Measurements from ENCODE around the gene MYO1F. TPM values are rescaled to one million over a fixed set of nuclear protein-coding genes. Genes with fewer than 3 reads are reported as not detected.

The MYO1F gene
- total and polyA plus RNA-seq, 10 of the 15 experiments (the other 5 are each of a cell fraction or from before 2014, with no cell fraction given) = 3.5 to 49.4 (median 31.3) TPM

DNA sequence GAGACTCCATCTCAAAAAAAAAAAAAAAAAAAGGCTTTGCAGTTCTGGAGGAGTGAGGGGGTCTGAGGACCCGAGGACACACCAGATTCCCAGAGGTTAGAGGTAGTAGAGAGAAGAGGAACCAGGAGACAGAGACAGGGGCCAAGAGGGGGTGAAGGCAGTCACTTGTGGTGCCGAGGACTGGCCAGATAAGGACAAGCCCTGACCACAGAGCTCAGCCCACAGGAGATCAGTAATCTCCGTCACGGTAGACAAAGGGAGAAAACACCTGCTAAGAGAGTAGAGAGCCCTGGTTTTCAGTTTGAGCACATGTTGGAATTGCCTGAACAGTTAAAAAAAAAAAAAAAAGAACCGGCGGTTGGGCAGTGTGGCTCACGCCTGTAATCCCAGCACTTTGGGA is 73.1 kb downstream of the MYO1F start:
- BruUV-seq (replicated peaks) = no TSS peak
- no peaks in the 10 kb centered on the region for H4K20me1 ChIP-seq (ENCODE audit: control insufficient read depth, insufficient read depth)
- DNase-seq (ENCODE audit: low read depth, low spot score) (no peak), ATAC-seq (peak; percentile 43), FAIRE-seq (peak; percentile 38)
- no peak overlapping the region for H3K27ac ChIP-seq (ENCODE audit: control insufficient read depth, insufficient read depth)
- peaks cover 4% of the 10 kb centered on the region; the same call in 1 of the 2 replicates for H3K4me1 ChIP-seq (ENCODE audit: control insufficient read depth, insufficient read depth, low read length)
- H2AFZ ChIP-seq (ENCODE audit: control insufficient read depth, low read depth, low read length) = no peak overlapping the region
- ChIA-PET POLR2A (interaction anchor here (0.7 kb wide), 1 partner anchor 60 kb away, joined by 3 read pairs; no protein-coding TSS in a partner anchor), CTCF (interaction anchor here (0.6 to 3.7 kb wide), 5 partner anchors 57 to 640 kb away, joined by 3 to 29 read pairs (median 5); partner anchors contain the start of gene MARCHF2), RAD21 (ENCODE audit: unreplicated experiment) (interaction anchor here (0.7 to 2.5 kb wide), 4 partner anchors 52 to 95 kb away, joined by 3 to 16 read pairs (median 4); partner anchors contain the start of gene MARCHF2), SMC1A (ENCODE audit: uncharacterized antibody, unreplicated experiment) (interaction anchor here (1.1 to 1.2 kb wide), 2 partner anchors 74 to 75 kb away, joined by 3 read pairs; no protein-coding TSS in a partner anchor)
- intact Hi-C loops (cut with micrococcal nuclease; ENCODE audit: unreplicated experiment) (no loop called here), in situ Hi-C loops (cut with MboI) (no loop called here)
- no peak overlapping the region for H3K9ac ChIP-seq (ENCODE audit: control insufficient read depth, insufficient read depth, low read length)
- no peaks in the 10 kb centered on the region for H3K9me3 ChIP-seq (replicated peaks; ENCODE audit: control insufficient read depth, insufficient read depth, low read length)
- WGBS (ENCODE audit: insufficient coverage, insufficient replicate concordance, low lambda C conversion rate, missing lambda C conversion rate) = 40% methylated on average over 5 of the region's 7 CpGs
- TF ChIP-seq TCF12 (IDR thresholded peaks at IDR 0.05; ENCODE audit: low read depth, low read length) (0 out of 2 replicates have a peak, but pooled peaks have one; percentile 17), SRF (IDR thresholded peaks at IDR 0.05; ENCODE audit: low read depth in 2 of 2, low read length in 2 of 2) (peak in 1 of 2 experiments; percentile 64; a peak in 1 of 4 replicates), SMAD1 (IDR thresholded peaks at IDR 0.05; ENCODE audit: low read depth, partially characterized antibody) (no peak), RUNX3 (IDR thresholded peaks at IDR 0.05; ENCODE audit: low read length) (peak; percentile 81)
- no peaks in the 10 kb centered on the region for H3K79me2 ChIP-seq (ENCODE audit: control insufficient read depth, insufficient read depth, low read length)
- H3K4me3 ChIP-seq = no peak overlapping the region
- H3K36me3 ChIP-seq (ENCODE audit: control insufficient read depth in 2 of 2, insufficient read depth in 2 of 2, low read length in 1 of 2) = no peaks in the 10 kb centered on the region
- H3K4me2 ChIP-seq (ENCODE audit: control insufficient read depth, insufficient read depth) = 0 out of 2 replicates have a peak overlapping the region, but pooled peaks have one; percentile 33
- H3K27me3 ChIP-seq (replicated peaks in 1 of 2; ENCODE audit: control insufficient read depth in 2 of 2, insufficient read depth in 2 of 2, low read length in 1 of 2) = no peaks in the 10 kb centered on the region; a peak in 1 of 4 replicates

DNA sequence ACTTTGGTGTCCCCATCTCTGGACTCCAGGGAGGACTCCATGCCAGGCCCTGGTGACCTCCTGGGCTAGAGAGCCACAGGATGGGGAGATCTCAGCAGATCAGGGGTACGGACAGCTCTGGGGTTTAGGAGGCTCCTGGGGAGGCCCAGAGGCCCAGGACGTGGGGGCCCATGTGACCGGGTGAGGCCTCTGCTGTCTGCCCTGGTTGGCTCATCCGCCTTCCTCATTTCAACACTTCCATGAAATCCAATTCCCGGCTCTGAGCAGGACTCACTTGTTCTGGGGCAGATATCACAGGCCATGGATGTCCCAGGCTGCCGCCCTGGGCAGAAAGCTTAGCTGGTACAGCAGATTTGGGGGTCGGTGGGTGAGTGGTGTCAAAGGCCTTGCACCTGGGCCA is 73.7 kb downstream of the MYO1F start:
- Histone ChIP-seq H3K9me3 (replicated peaks; ENCODE audit: control insufficient read depth, insufficient read depth, low read length) (no peaks in the 10 kb centered on the region), H3K27me3 (replicated peaks in 1 of 2; ENCODE audit: control insufficient read depth in 2 of 2, insufficient read depth in 2 of 2, low read length in 1 of 2) (no peaks in the 10 kb centered on the region; a peak in 1 of 4 replicates), H3K36me3 (ENCODE audit: control insufficient read depth in 2 of 2, insufficient read depth in 2 of 2, low read length in 1 of 2) (no peaks in the 10 kb centered on the region), H2AFZ (ENCODE audit: control insufficient read depth, low read depth, low read length) (no peak overlapping the region), H3K4me3 (no peak overlapping the region), H3K79me2 (ENCODE audit: control insufficient read depth, insufficient read depth, low read length) (no peaks in the 10 kb centered on the region), H3K9ac (ENCODE audit: control insufficient read depth, insufficient read depth, low read length) (no peak overlapping the region), H4K20me1 (ENCODE audit: control insufficient read depth, insufficient read depth) (no peaks in the 10 kb centered on the region), H3K4me2 (ENCODE audit: control insufficient read depth, insufficient read depth) (no peak overlapping the region), H3K4me1 (ENCODE audit: control insufficient read depth, insufficient read depth, low read length) (peaks cover 4% of the 10 kb centered on the region; the same call in 1 of the 2 replicates), H3K27ac (ENCODE audit: control insufficient read depth, insufficient read depth) (no peak overlapping the region)
- ChIA-PET POLR2A (no interaction called here), RAD21 (ENCODE audit: unreplicated experiment) (interaction anchor here (1.0 kb wide), 1 partner anchor 55 kb away, joined by 5 read pairs; no protein-coding TSS in a partner anchor), CTCF (interaction anchor here (0.7 to 3.6 kb wide), 3 partner anchors 56 to 149 kb away, joined by 4 to 17 read pairs (median 4); no protein-coding TSS in a partner anchor), SMC1A (ENCODE audit: uncharacterized antibody, unreplicated experiment) (interaction anchor here (1.1 kb wide), 1 partner anchor 75 kb away, joined by 3 read pairs; no protein-coding TSS in a partner anchor)
- ATAC-seq (no peak), FAIRE-seq (no peak), DNase-seq (ENCODE audit: low read depth, low spot score) (no peak)
- in situ Hi-C loops (cut with MboI) = no loop called here
- BruUV-seq (replicated peaks) = no TSS peak
- TF ChIP-seq MTA3 (IDR thresholded peaks at IDR 0.05; ENCODE audit: borderline replicate concordance, low read length) = no peak
- TF ChIP-seq RBBP5 (conservative IDR thresholded peaks at IDR 0.05) = no peak
- no peak for TF ChIP-seq ZNF622 (IDR thresholded peaks at IDR 0.05)
- TF ChIP-seq TCF3 (IDR thresholded peaks at IDR 0.05; ENCODE audit: borderline replicate concordance, insufficient read depth, low read depth, low read length) = no peak
- intact Hi-C loops (cut with micrococcal nuclease; ENCODE audit: unreplicated experiment) = no loop called here
- WGBS (ENCODE audit: insufficient coverage, insufficient replicate concordance, low lambda C conversion rate, missing lambda C conversion rate) = 83% methylated on average over 7 of the region's 7 CpGs
